Measurements from ENCODE around the gene GDF7. TPM values are rescaled to one million over a fixed set of nuclear protein-coding genes. Genes with fewer than 3 reads are reported as not detected.

The GDF7 gene
- total RNA-seq, 2 experiments from 2014 or later = 0.02 to 0.05 TPM

- DNase-seq = no peak
- Mint-ChIP-seq H3K9me3 (no peaks in the 10 kb centered on the region), H3K36me3 (no peaks in the 10 kb centered on the region), H3K27ac (no peak overlapping the region), H3K27me3 (no peaks in the 10 kb centered on the region), H3K4me1 (ENCODE audit: low read depth) (peaks cover 24% of the 10 kb centered on the region), H3K4me3 (peak overlapping the region; percentile 83)
- ChIA-PET POLR2A (interaction anchor here (4.8 kb wide), 1 partner anchor 202 kb away, joined by 35 read pairs; the partner anchor contains the start of gene RHOB), CTCF (interaction anchor here (0.6 to 3.5 kb wide), 13 partner anchors 7 to 634 kb away, joined by 3 to 34 read pairs (median 6); no protein-coding TSS in a partner anchor)
- intact Hi-C loops (cut with micrococcal nuclease) = no loop called here
Observed at GRCh38 chr2:20649576-20649975, 17.4 kb upstream of the GDF7 start.

GRCh38 chr2:20649976-20650375 is 17.0 kb upstream of the GDF7 start:
- ChIA-PET POLR2A (interaction anchor here (1.1 to 4.8 kb wide), 2 partner anchors 8 to 202 kb away, joined by 3 to 35 read pairs; partner anchors contain the start of gene RHOB), CTCF (interaction anchor here (0.6 to 3.5 kb wide), 22 partner anchors 8 to 635 kb away, joined by 3 to 58 read pairs (median 8); partner anchors contain the start of genes GDF7 and RHOB)
- no peak for DNase-seq
- Mint-ChIP-seq H3K4me3 (peak overlapping the region; percentile 83), H3K4me1 (ENCODE audit: low read depth) (peaks cover 24% of the 10 kb centered on the region), H3K9me3 (no peaks in the 10 kb centered on the region), H3K27me3 (no peaks in the 10 kb centered on the region), H3K36me3 (no peaks in the 10 kb centered on the region), H3K27ac (no peak overlapping the region)
- intact Hi-C loops (cut with micrococcal nuclease) = loop anchor here (2.0 kb wide), 1 partner anchor 173 kb away; the partner anchor contains the start of gene LDAH

GRCh38 chr2:20650393-20650876 is 16.5 kb upstream of the GDF7 start:
- intact Hi-C loops (cut with micrococcal nuclease) = loop anchor here (2.0 kb wide), 1 partner anchor 172 kb away; the partner anchor contains the start of gene LDAH
- Mint-ChIP-seq H3K9me3 (no peaks in the 10 kb centered on the region), H3K4me3 (peak overlapping the region; percentile 83), H3K27ac (no peak overlapping the region), H3K36me3 (no peaks in the 10 kb centered on the region), H3K27me3 (no peaks in the 10 kb centered on the region), H3K4me1 (ENCODE audit: low read depth) (peaks cover 24% of the 10 kb centered on the region)
- ChIA-PET POLR2A (interaction anchor here (1.1 to 4.8 kb wide), 2 partner anchors 8 to 203 kb away, joined by 3 to 35 read pairs; partner anchors contain the start of gene RHOB), CTCF (interaction anchor here (0.6 to 3.5 kb wide), 30 partner anchors 8 to 635 kb away, joined by 3 to 58 read pairs (median 5); partner anchors contain the start of genes GDF7, LAPTM4A and RHOB)
- peak; percentile 42 for DNase-seq

GRCh38 chr2:20650877-20651730 is 15.8 kb upstream of the GDF7 start, which contains the start of gene HS1BP3:
TSS of gene HS1BP3 (minus strand) at chr2:20651098. CDS start at chr2:20651063, 35 bp downstream.
- no peaks in the 10 kb centered on the region for H3K27me3 Mint-ChIP-seq
- intact Hi-C loops (cut with micrococcal nuclease) = loop anchor here (1.0 to 2.0 kb wide), 5 partner anchors 172 to 750 kb away; partner anchors contain the start of genes LDAH, RHOB and TTC32
- POLR2A ChIA-PET = interaction anchor here (1.1 to 4.8 kb wide), 2 partner anchors 9 to 204 kb away, joined by 3 to 35 read pairs; partner anchors contain the start of gene RHOB
- H3K36me3 Mint-ChIP-seq = no peaks in the 10 kb centered on the region
- peak within 1 kb of the TSS; percentile 79 for H3K27ac Mint-ChIP-seq
- peak; percentile 89 for DNase-seq
- H3K4me1 Mint-ChIP-seq (ENCODE audit: low read depth) = peaks cover 24% of the 10 kb centered on the region
- peak within 1 kb of the TSS; percentile 83 for H3K4me3 Mint-ChIP-seq
- CTCF ChIA-PET = interaction anchor here (0.6 to 3.5 kb wide), 42 partner anchors 9 to 636 kb away, joined by 3 to 58 read pairs (median 4); partner anchors contain the start of genes GDF7, LAPTM4A and RHOB
- H3K9me3 Mint-ChIP-seq = no peaks in the 10 kb centered on the region

GRCh38 chr2:20651731-20652099 is 15.2 kb upstream of the GDF7 start:
- Mint-ChIP-seq H3K36me3 (no peaks in the 10 kb centered on the region), H3K4me3 (peak overlapping the region; percentile 78), H3K27me3 (no peaks in the 10 kb centered on the region), H3K4me1 (ENCODE audit: low read depth) (peaks cover 24% of the 10 kb centered on the region), H3K27ac (no peak overlapping the region), H3K9me3 (no peaks in the 10 kb centered on the region)
- POLR2A ChIA-PET = interaction anchor here (4.8 kb wide), 1 partner anchor 204 kb away, joined by 35 read pairs; the partner anchor contains the start of gene RHOB
- intact Hi-C loops (cut with micrococcal nuclease) = loop anchor here (1.0 to 2.0 kb wide), 5 partner anchors 171 to 750 kb away; partner anchors contain the start of genes LDAH, RHOB and TTC32
- DNase-seq = no peak
- CTCF ChIA-PET = interaction anchor here (0.6 to 3.5 kb wide), 38 partner anchors 9 to 600 kb away, joined by 3 to 58 read pairs (median 5); partner anchors contain the start of genes GDF7, LAPTM4A and RHOB

- no peaks in the 10 kb centered on the region for H3K36me3 Mint-ChIP-seq
- intact Hi-C loops (cut with micrococcal nuclease) = no loop called here
- DNase-seq = no peak
- H3K4me3 Mint-ChIP-seq = no peak overlapping the region
- H3K27ac Mint-ChIP-seq = no peak overlapping the region
- ChIA-PET CTCF (interaction anchor here (1.1 to 3.5 kb wide), 12 partner anchors 9 to 350 kb away, joined by 3 to 58 read pairs (median 12); no protein-coding TSS in a partner anchor), POLR2A (interaction anchor here (4.8 kb wide), 1 partner anchor 205 kb away, joined by 35 read pairs; the partner anchor contains the start of gene RHOB)
- H3K27me3 Mint-ChIP-seq = no peaks in the 10 kb centered on the region
- H3K4me1 Mint-ChIP-seq (ENCODE audit: low read depth) = peaks cover 24% of the 10 kb centered on the region
- H3K9me3 Mint-ChIP-seq = no peaks in the 10 kb centered on the region
Observed at GRCh38 chr2:20652141-20652540, 14.8 kb upstream of the GDF7 start.

GRCh38 chr2:20652673-20653575 is 14.0 kb upstream of the GDF7 start:
- ChIA-PET POLR2A (no interaction called here), CTCF (interaction anchor here (0.9 to 3.1 kb wide), 5 partner anchors 9 to 313 kb away, joined by 3 to 58 read pairs (median 31); no protein-coding TSS in a partner anchor)
- no peak for DNase-seq
- Mint-ChIP-seq H3K36me3 (no peaks in the 10 kb centered on the region), H3K9me3 (no peaks in the 10 kb centered on the region), H3K27ac (no peak overlapping the region), H3K4me1 (ENCODE audit: low read depth) (peaks cover 26% of the 10 kb centered on the region), H3K4me3 (no peak overlapping the region), H3K27me3 (no peaks in the 10 kb centered on the region)
- intact Hi-C loops (cut with micrococcal nuclease) = no loop called here

- H3K27ac Mint-ChIP-seq = no peak overlapping the region
- H3K27me3 Mint-ChIP-seq = peaks cover 3% of the 10 kb centered on the region
- ChIA-PET POLR2A (no interaction called here), CTCF (interaction anchor here (0.9 to 1.9 kb wide), 2 partner anchors 12 kb away, joined by 3 to 6 read pairs; no protein-coding TSS in a partner anchor)
- intact Hi-C loops (cut with micrococcal nuclease) = no loop called here
- no peaks in the 10 kb centered on the region for H3K9me3 Mint-ChIP-seq
- no peak for DNase-seq
- H3K4me3 Mint-ChIP-seq = no peak overlapping the region
- H3K36me3 Mint-ChIP-seq = no peaks in the 10 kb centered on the region
- peaks cover 29% of the 10 kb centered on the region for H3K4me1 Mint-ChIP-seq (ENCODE audit: low read depth)
Observed at GRCh38 chr2:20653695-20654534, 13.0 kb upstream of the GDF7 start.

- Mint-ChIP-seq H3K27me3 (peaks cover 5% of the 10 kb centered on the region), H3K4me1 (ENCODE audit: low read depth) (peaks cover 25% of the 10 kb centered on the region), H3K36me3 (no peaks in the 10 kb centered on the region), H3K4me3 (no peak overlapping the region), H3K27ac (no peak overlapping the region), H3K9me3 (no peaks in the 10 kb centered on the region)
- no peak for DNase-seq
- ChIA-PET POLR2A (no interaction called here), CTCF (interaction anchor here (1.9 to 2.6 kb wide), 2 partner anchors 12 kb away, joined by 6 to 8 read pairs; no protein-coding TSS in a partner anchor)
- intact Hi-C loops (cut with micrococcal nuclease) = no loop called here
Observed at GRCh38 chr2:20654535-20654813, 12.5 kb upstream of the GDF7 start.

- Mint-ChIP-seq H3K4me1 (ENCODE audit: low read depth) (peaks cover 10% of the 10 kb centered on the region), H3K36me3 (no peaks in the 10 kb centered on the region), H3K9me3 (no peaks in the 10 kb centered on the region), H3K27ac (no peak overlapping the region), H3K27me3 (peaks cover 13% of the 10 kb centered on the region), H3K4me3 (no peak overlapping the region)
- ChIA-PET POLR2A (no interaction called here), CTCF (interaction anchor here (0.7 to 2.8 kb wide), 5 partner anchors 10 to 308 kb away, joined by 3 to 10 read pairs (median 3); no protein-coding TSS in a partner anchor)
- DNase-seq = no peak
- intact Hi-C loops (cut with micrococcal nuclease) = no loop called here
Observed at GRCh38 chr2:20656561-20656960, 10.4 kb upstream of the GDF7 start.
